C4-2B (cell line): ENCODE results near the gene EIF4E3.

Experiments used
- ZFX ChIP-seq: fragments of 450-650 bp; IDR thresholded peaks from 2 replicates; pipeline ENCODE4 v1.6.1; 2017
- TF ChIP-seq, protein P1 (sequence below): fragments of 450-650 bp; conservative IDR thresholded peaks from 2 replicates; pipeline ENCODE4 v1.5.1; 2017; ENCODE audit warnings: mild to moderate bottlenecking

DNA sequence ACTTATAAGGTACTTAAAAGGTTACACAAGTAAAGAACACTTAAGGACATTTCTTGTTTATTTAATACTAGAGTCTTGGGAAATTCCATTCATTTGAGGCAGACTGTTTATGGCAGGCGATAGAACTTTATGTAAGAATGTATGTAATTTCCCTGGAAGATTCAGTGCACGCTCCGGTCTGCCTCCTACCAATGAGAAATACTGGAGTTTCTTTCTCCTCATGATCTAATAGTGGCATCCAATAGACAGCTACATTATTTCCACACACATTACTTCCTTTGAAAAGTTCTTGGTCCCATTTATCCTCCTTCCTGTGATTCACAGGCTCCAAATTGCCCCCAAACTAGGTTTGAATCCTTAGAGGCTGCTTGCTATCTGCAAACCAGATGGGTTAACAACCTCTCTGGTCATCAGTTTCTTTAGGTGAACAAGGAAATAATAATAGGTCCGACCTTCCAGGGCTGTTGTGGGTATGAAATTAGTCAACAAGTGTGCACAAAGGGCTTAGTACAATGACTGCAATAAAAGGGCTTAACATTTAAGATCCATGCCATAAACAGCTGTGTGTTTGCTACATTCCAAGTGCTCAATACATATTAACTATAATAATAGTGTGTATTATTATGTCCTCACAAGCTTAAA, 30.7 kb downstream of the EIF4E3 start:
- TF ChIP-seq, protein P1, sequence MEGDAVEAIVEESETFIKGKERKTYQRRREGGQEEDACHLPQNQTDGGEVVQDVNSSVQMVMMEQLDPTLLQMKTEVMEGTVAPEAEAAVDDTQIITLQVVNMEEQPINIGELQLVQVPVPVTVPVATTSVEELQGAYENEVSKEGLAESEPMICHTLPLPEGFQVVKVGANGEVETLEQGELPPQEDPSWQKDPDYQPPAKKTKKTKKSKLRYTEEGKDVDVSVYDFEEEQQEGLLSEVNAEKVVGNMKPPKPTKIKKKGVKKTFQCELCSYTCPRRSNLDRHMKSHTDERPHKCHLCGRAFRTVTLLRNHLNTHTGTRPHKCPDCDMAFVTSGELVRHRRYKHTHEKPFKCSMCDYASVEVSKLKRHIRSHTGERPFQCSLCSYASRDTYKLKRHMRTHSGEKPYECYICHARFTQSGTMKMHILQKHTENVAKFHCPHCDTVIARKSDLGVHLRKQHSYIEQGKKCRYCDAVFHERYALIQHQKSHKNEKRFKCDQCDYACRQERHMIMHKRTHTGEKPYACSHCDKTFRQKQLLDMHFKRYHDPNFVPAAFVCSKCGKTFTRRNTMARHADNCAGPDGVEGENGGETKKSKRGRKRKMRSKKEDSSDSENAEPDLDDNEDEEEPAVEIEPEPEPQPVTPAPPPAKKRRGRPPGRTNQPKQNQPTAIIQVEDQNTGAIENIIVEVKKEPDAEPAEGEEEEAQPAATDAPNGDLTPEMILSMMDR: no peak
- no peak for TF ChIP-seq ZFX
